ENCODE results near the gene RMDN2. TPM values are rescaled to one million over a fixed set of nuclear protein-coding genes. Genes with fewer than 3 reads are reported as not detected.

RMDN2 gene
- total RNA-seq, 1 donor, result 9.6 TPM

DNA sequence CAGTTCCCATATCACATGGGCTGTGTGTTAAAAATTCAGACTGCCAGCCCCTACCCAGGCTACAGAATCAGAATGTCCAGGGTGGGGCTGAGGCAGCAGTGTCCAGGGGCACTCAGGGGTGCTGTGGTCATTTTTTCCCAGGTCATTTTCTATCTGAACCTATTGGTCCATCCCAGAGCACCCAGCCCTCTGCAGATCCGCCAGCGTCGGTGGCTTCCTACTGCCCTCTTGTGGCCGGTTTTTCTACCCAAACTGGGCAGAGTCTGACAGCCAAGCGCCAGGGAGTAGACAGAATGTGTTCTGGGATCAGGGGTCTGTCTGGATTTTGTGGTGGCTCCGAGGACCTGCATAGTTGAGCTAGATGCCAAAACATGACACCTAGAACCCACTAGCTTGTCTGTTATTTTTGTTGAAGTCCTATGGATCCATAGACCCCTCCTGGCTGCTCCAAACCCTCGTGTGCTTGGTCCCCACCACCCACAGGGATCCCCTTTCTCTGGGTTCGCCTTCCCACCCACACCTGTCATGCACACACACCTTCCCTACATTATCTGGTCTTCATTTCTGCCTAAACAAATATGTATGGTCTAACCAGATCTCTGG is 34.1 kb upstream of the RMDN2 start:
- TF ChIP-seq, protein P1, sequence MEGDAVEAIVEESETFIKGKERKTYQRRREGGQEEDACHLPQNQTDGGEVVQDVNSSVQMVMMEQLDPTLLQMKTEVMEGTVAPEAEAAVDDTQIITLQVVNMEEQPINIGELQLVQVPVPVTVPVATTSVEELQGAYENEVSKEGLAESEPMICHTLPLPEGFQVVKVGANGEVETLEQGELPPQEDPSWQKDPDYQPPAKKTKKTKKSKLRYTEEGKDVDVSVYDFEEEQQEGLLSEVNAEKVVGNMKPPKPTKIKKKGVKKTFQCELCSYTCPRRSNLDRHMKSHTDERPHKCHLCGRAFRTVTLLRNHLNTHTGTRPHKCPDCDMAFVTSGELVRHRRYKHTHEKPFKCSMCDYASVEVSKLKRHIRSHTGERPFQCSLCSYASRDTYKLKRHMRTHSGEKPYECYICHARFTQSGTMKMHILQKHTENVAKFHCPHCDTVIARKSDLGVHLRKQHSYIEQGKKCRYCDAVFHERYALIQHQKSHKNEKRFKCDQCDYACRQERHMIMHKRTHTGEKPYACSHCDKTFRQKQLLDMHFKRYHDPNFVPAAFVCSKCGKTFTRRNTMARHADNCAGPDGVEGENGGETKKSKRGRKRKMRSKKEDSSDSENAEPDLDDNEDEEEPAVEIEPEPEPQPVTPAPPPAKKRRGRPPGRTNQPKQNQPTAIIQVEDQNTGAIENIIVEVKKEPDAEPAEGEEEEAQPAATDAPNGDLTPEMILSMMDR (IDR thresholded peaks at IDR 0.05; ENCODE audit: insufficient read depth, low read length), result peak; percentile 85
- no peak overlapping the region for H3K4me3 ChIP-seq (ENCODE audit: low read depth, low read length)
- peak; percentile 73 for DNase-seq (ENCODE audit: low read depth)

DNA sequence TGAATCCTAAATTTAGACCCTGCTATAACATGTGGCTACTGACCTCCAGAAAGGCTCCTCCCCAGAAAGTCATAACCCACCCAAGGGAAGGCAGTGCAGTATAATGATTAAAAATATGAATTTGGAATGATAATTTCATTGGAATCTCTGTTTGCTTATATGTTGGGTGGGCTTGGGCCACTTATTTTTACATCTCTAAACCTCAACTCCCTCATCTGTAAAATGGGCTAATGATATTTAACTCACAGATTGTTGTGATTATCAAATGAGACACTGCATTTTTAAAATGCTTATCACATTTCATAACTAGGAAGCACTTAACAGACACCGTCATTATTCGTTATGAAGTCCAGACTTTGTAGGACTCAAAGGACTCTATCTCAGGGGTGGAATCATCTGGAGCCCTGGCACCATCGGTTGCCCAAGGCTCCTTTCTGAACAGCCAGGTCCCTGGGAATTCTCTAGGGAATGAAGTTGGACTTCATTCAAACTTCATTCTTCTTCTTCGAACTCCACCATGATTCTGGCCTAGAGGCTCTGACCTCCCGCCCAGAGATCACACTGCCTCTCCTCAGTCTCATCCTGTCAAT is 33.1 kb upstream of the RMDN2 start:
- TF ChIP-seq, protein P1 (IDR thresholded peaks at IDR 0.05; ENCODE audit: insufficient read depth, low read length), result no peak
- no peak overlapping the region for H3K4me3 ChIP-seq (ENCODE audit: low read depth, low read length)
- no peak for DNase-seq (ENCODE audit: low read depth)

DNA sequence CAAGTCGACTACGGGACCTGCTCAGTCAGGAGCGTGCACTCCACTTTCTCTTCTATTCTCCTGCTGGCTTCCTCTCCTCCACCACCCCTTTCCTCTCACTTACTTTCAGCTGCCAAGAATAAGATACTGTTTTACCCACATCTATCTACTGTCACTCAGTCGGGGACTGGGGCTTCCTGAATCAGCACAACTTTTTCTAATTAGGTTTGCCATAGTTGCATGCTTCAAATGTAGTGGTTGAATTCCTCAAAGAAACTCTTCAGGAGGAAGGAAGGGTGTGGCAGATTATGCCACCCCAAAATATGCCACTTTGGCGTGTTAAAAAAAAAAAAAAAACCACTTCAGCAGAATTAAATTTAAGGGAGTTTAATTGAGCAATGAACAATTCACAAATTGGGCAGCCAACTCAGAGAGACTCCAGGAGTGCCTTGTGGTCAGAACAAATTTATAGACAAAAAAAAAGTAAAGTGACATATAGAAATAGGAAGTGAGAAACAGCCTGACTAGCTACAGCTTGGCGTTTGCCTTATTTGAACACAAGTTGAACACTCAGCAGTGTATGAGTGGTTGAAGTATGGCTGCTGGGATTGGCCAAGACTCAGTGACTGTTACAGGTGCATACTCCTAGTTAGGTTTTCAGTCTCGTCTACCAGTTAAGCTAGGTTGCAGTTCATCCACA is 32.5 kb upstream of the RMDN2 start:
- no peak overlapping the region for H3K4me3 ChIP-seq (ENCODE audit: low read depth, low read length)
- no peak for DNase-seq (ENCODE audit: low read depth)
- TF ChIP-seq, protein P1 (IDR thresholded peaks at IDR 0.05; ENCODE audit: insufficient read depth, low read length), result no peak

DNA sequence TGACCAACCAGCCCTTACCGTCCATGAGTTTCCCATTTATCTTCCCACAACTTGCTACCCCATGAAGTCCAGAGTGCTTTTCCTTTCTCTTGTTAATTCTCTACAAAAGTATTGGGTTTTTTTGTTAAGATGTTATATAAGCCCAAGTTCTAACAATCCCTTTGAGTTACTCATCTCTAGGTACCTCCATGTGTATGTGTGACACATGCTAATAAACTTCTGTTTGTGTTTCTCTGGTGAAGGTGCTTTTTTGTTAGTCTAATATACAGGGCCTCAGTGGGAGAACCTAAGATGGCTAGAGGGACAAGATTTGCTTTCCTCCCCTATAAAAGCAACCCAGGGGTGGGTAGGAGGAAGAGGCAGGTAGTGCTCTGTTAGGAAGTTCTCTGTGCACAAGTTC is 31.8 kb upstream of the RMDN2 start:
- H3K4me3 ChIP-seq (ENCODE audit: low read depth, low read length), result no peak overlapping the region
- DNase-seq (ENCODE audit: low read depth), result no peak
- TF ChIP-seq, protein P1 (IDR thresholded peaks at IDR 0.05; ENCODE audit: insufficient read depth, low read length), result no peak

DNA sequence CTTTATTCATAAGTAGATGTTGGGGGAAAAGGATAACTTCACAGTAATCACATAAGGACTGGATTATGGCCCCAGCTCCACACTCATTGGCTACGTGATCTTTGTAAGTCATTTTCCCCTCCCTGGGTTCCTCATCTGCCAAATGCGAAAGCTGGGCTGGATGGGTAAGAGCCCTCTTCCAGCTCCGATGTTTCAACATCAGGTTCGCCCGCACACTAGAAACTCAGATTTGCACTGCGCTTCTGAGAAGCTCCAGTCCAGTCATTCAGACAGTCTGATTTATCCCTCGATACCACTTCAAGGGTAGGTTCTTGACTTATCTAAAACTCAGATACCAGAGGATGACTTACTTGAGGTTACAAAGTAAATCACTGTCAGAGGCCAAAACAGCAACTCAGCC is 31.0 kb upstream of the RMDN2 start:
- DNase-seq (ENCODE audit: low read depth), result no peak
- H3K4me3 ChIP-seq (ENCODE audit: low read depth, low read length), result no peak overlapping the region
- TF ChIP-seq, protein P1 (IDR thresholded peaks at IDR 0.05; ENCODE audit: insufficient read depth, low read length), result no peak

DNA sequence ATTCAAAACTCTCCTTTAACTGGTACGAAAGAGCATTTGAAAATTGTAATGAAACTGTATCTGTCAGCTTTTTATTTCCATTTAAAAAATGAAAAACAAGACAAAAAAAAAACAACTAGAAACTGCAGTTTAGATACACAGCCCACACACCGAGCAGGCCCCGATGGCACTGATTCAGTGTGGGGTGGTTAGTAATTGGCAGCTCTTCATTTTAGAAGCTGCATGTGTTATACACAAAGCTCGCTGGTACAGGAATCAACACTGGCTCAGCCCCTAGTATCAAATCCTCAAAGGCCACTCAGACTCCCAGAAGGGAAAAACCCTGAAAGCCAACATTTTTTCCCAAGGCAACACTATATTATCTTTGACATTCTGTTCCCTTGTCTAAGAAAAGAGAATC is 30.5 kb upstream of the RMDN2 start:
- peak; percentile 55 for DNase-seq (ENCODE audit: low read depth)
- TF ChIP-seq, protein P1 (IDR thresholded peaks at IDR 0.05; ENCODE audit: insufficient read depth, low read length), result no peak
- no peak overlapping the region for H3K4me3 ChIP-seq (ENCODE audit: low read depth, low read length)
